NT2/D1 (cell line): ENCODE measurements around the gene UMODL1.

Source experiments
- DNase-seq: peaks from one replicate; pipeline ENCODE4 v3.0.0-alpha.2; 2011; ENCODE audit warnings: low read depth, low spot score
- H3K27me3 ChIP-seq: 2 replicates; pipeline ENCODE4 v1.6.0; 2011; ENCODE audit warnings: mild to moderate bottlenecking; ENCODE audit not compliant: insufficient read length, insufficient read depth
- H3K36me3 ChIP-seq: 2 replicates; pipeline ENCODE4 v1.6.1; 2011; ENCODE audit warnings: mild to moderate bottlenecking, low read length, mixed read lengths; ENCODE audit not compliant: insufficient read depth, insufficient read length
- H3K4me1 ChIP-seq: 2 replicates; pipeline ENCODE4 v1.5.1; 2011; ENCODE audit not compliant: insufficient read depth, insufficient read length
- H3K4me3 ChIP-seq: 2 replicates; pipeline ENCODE4 v1.5.1; 2011; ENCODE audit warnings: low read depth; ENCODE audit not compliant: insufficient read length
- H3K9ac ChIP-seq: 2 replicates; pipeline ENCODE4 v1.6.0; 2011; ENCODE audit warnings: low read depth; ENCODE audit not compliant: insufficient read length
- H3K9me3 ChIP-seq: 2 replicates; pipeline ENCODE4 v1.5.1; 2011; ENCODE audit warnings: mild to moderate bottlenecking, low read length; ENCODE audit not compliant: insufficient read depth
- SUZ12 ChIP-seq: IDR thresholded peaks from 2 replicates; pipeline ENCODE4 v1.6.1; 2011; ENCODE audit not compliant: insufficient read length, insufficient read depth; ENCODE audit errors: extremely low read depth
- YY1 ChIP-seq: IDR thresholded peaks from 2 replicates; pipeline ENCODE4 v1.6.1; 2011; ENCODE audit not compliant: insufficient read length, insufficient read depth
- ZNF274 ChIP-seq: IDR thresholded peaks from 2 replicates; pipeline ENCODE4 v1.6.1; 2011; ENCODE audit warnings: mild to moderate bottlenecking, low read depth, low read length

Gene UMODL1

DNA sequence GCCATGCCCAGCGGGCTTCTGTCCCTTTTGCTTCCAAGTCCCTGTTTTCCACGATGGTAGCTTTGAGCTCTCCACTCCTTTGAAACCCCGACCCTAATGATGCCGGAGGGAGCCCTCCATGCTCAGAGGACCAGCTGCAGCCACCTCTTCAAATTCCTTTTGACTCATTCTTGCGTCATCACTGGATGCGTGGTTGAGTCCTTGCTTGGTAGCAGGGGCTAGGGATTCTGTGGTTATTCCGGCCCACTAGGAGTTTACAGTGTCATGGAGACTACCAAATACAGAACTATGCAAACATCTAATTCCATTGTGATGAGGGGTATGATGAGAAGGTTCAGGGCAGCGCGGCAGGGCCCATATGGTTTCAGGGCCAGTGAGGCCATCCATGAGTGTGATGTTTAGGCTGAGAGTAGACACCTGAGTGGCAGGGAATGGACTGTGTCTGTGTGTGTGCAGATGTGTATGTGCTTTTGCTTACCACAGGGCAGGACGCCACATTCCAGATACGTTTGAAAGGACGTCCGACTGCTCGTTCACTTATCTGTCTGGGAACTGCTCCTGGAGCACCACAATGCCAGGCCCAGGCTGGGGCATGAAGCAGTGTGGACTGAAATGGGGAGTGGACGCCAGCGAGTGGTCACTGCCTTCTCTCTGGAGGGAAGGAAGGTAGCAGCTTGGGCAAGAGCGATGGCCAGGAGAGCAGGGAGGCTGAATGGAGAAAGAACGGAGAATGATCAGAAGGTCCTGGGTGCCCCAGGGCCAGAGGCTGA lies 30.5 kb upstream of the UMODL1 start:
- H3K4me3 ChIP-seq = no peak overlapping the region

GRCh38 chr21:42041246-42041645 lies 29.9 kb upstream of the UMODL1 start:
- H3K9ac ChIP-seq = no peak overlapping the region
- no peaks in the 10 kb centered on the region for H3K36me3 ChIP-seq
- no peak overlapping the region for H3K4me3 ChIP-seq
- peaks cover 12% of the 10 kb centered on the region for H3K4me1 ChIP-seq
- no peaks in the 10 kb centered on the region for H3K9me3 ChIP-seq
- H3K27me3 ChIP-seq = no peaks in the 10 kb centered on the region
- no peak for DNase-seq
- TF ChIP-seq YY1 (no peak), SUZ12 (no peak), ZNF274 (no peak)

More for the DNA sequence above, 30.5 kb upstream of the UMODL1 start:
- H3K36me3 ChIP-seq = no peaks in the 10 kb centered on the region
- H3K9ac ChIP-seq = no peak overlapping the region
- H3K4me1 ChIP-seq = peaks cover 12% of the 10 kb centered on the region
- no peaks in the 10 kb centered on the region for H3K9me3 ChIP-seq
- TF ChIP-seq SUZ12 = no peak
- TF ChIP-seq ZNF274 = no peak
- no peak for TF ChIP-seq YY1
- DNase-seq = no peak
- no peaks in the 10 kb centered on the region for H3K27me3 ChIP-seq

DNA sequence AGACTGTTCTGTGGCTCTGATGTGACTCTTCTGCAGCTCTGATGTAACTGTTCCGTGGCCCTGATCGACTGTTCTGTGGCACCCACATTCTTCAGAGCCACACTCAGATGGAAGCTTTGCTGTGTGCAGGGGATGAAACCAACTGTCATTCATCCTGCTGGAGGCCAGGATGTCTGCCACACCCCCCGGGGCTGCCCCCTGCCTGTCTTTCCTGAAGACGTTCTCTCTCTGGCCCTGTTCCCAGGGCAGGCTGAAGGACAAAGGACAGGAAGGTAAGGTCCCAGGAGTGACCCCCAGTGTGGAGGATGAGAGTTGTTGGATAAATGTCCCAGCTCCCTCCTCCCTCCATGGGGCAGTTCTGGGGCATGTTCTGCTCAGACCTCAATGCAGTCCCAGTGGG lies 29.4 kb upstream of the UMODL1 start:
- Histone ChIP-seq H3K27me3 (no peaks in the 10 kb centered on the region), H3K4me1 (peaks cover 12% of the 10 kb centered on the region), H3K9ac (no peak overlapping the region), H3K9me3 (no peaks in the 10 kb centered on the region), H3K4me3 (no peak overlapping the region), H3K36me3 (no peaks in the 10 kb centered on the region)
- TF ChIP-seq ZNF274 = no peak
- no peak for TF ChIP-seq SUZ12
- no peak for TF ChIP-seq YY1
- no peak for DNase-seq

DNA sequence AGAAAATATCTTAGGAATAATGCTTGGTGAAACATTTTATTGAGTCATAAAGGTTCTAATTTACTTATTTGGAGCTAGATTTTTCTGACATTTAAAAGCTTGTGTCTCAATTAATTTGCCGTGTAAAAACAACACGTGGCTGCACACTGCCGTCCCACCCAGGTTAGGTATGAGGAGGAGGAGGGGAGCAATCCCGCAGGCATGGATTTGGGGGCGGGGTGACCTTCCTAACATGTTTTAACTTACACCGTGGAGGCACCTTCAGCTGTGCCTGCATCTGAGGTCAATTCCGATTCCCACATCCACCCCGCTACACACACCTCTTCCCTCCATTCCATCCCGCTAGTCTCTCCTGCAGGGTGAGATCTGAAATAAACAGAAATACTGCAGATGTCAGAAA lies 28.5 kb upstream of the UMODL1 start:
- no peak for DNase-seq
- no peak for TF ChIP-seq YY1
- TF ChIP-seq ZNF274 = no peak
- TF ChIP-seq SUZ12 = no peak
- no peaks in the 10 kb centered on the region for H3K9me3 ChIP-seq
- H3K4me3 ChIP-seq = no peak overlapping the region
- no peaks in the 10 kb centered on the region for H3K36me3 ChIP-seq
- peaks cover 12% of the 10 kb centered on the region for H3K4me1 ChIP-seq
- H3K9ac ChIP-seq = no peak overlapping the region
- no peaks in the 10 kb centered on the region for H3K27me3 ChIP-seq

DNA sequence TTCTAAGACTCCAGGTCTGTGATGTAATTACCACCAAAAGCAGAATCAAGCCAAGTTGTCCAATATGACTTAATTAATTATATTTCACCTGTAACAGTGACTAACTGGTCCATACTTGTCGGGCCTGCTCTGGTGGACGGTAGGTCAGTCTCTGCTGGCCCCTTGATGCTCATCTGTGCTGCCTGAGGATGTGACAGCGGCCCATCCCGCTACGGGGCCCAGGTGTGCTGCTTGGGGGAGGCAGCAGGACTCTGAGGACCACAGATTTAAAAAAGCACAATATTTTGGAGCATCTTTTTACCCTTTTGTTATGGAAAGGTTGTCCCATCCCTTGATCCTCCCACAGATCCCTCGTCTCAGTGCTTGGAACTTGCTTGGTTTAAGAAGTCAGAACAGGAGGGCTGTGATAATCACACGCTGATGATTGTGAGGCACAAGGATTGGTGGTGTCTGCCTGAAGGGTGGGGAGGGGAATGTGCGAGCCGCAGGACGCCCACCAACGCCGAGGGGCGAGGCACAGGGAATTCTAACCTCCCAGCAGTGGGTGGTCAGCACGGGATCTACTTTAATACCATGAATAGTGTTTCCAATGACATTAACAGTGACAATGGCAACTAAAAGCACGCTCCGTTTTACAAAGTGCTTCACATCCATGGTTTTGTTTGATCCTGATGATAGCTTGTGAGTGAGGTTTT lies 27.8 kb upstream of the UMODL1 start:
- H3K4me3 ChIP-seq = no peak overlapping the region
- H3K4me1 ChIP-seq = peaks cover 12% of the 10 kb centered on the region
- no peak overlapping the region for H3K9ac ChIP-seq
- no peaks in the 10 kb centered on the region for H3K9me3 ChIP-seq
- H3K27me3 ChIP-seq = no peaks in the 10 kb centered on the region
- TF ChIP-seq ZNF274 = no peak
- no peak for TF ChIP-seq SUZ12
- no peak for TF ChIP-seq YY1
- H3K36me3 ChIP-seq = no peaks in the 10 kb centered on the region
- DNase-seq = no peak

GRCh38 chr21:42043961-42044360 lies 27.2 kb upstream of the UMODL1 start:
- no peaks in the 10 kb centered on the region for H3K9me3 ChIP-seq

GRCh38 chr21:42044871-42045495 lies 26.1 kb upstream of the UMODL1 start:
- Histone ChIP-seq H3K9ac (no peak overlapping the region), H3K4me3 (no peak overlapping the region), H3K4me1 (peaks cover 16% of the 10 kb centered on the region), H3K9me3 (no peaks in the 10 kb centered on the region), H3K36me3 (no peaks in the 10 kb centered on the region), H3K27me3 (no peaks in the 10 kb centered on the region)
- TF ChIP-seq YY1 = no peak
- no peak for TF ChIP-seq SUZ12
- TF ChIP-seq ZNF274 = no peak
- DNase-seq = no peak

More at GRCh38 chr21:42043961-42044360, 27.2 kb upstream of the UMODL1 start:
- no peaks in the 10 kb centered on the region for H3K36me3 ChIP-seq
- peaks cover 12% of the 10 kb centered on the region for H3K4me1 ChIP-seq
- no peaks in the 10 kb centered on the region for H3K27me3 ChIP-seq
- H3K4me3 ChIP-seq = no peak overlapping the region
- DNase-seq = no peak
- TF ChIP-seq SUZ12 (no peak), ZNF274 (no peak), YY1 (no peak)
- no peak overlapping the region for H3K9ac ChIP-seq
